HG02623 (cell line): ENCODE measurements around the gene CELF3.
"Not testable (repeated sequence)": the region's sequence is repeated elsewhere in the genome, so short reads cannot be mapped to it uniquely, and the experiment has no call there.

Experiments used
- ATAC-seq: cut with Tn5 transposase; IDR thresholded peaks from one replicate; pipeline ENCODE4 v1.9.1; 2021; ENCODE audit warnings: moderate library complexity; ENCODE audit not compliant: unreplicated experiment

The CELF3 gene

DNA sequence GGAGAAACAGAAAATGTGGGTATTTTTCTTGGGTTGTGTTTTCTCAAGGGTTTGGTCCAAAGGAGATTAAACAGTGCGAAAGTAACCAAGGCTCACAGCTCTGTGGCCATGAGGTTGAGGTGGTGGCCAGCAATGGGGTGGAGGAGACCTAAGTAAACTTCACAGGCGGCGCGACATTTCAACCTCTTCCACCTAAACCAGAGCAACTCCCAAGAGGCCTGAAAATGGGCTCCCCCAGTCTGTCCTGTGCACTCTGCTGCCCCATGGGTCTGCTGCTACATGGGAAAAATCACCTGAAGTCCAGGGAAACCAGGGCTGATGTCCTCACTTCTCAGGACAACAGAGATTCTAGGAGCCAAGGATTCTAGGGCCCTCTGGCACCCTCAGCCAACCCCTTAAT, 12.4 kb downstream of the CELF3 start:
- ATAC-seq: no peak

DNA sequence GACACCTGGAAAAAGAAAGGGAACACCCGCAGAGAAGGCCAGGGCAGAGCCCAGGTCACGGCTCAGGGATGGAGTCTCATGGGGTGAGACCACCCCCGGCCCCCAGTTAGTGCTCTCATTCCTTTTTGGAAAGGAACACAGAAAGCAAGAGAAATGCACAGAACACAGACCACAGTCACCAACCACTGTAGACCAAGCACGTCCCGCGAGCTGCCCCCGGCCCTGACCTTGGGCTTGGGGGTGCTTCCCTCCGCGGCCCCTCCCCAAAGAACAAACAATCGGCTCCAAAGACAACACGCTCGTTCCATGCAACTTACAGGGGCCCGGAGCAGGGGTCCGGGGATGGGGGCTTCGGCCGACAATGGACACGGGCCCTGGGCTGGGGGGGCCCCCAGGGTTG, 12.8 kb downstream of the CELF3 start:
- no peak for ATAC-seq

DNA sequence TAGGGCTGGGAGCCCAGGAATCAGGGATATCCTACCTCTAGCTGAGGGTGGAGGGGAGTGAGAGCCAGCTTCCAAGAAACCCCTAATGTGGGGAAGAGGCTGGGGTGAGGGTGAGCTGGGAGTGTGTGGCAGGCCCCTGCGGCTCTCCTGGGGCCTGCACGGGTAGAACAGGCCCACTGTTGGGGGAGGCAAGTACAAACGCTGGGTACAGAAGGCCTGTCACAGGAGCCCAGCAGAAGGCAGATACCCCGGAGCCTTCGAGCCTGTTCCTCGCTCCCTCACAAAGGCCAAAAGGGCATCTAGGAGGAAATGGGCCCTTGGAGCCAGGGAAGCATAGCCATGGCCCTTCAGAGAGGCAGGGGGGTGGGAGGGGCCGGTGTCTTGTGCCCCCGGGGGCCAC, 13.7 kb downstream of the CELF3 start:
- no peak for ATAC-seq

GRCh38 chr1:151701515-151701914, 15.1 kb downstream of the CELF3 start:
- no peak for ATAC-seq

- ATAC-seq: no peak
These were observed 23.4 kb downstream of the CELF3 start for GRCh38 chr1:151693057-151693651.

DNA sequence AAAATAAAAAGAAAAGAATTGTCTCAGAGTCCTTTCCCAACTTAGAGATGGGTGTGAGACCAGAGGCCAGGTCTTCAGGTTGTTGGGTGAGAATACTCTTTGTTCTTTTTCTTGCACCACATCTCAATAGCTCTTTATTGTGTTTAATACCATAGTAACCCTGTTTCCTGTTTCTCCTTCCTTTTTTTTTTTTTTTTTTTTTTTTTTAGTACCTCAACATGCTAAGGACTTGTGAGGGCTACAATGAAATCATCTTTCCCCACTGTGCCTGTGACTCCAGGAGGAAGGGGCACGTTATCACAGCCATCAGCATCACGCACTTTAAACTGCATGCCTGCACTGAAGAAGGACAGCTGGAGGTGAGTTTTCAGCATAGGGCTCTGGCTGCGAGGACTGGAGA, 24.4 kb downstream of the CELF3 start:
- no peak for ATAC-seq

DNA sequence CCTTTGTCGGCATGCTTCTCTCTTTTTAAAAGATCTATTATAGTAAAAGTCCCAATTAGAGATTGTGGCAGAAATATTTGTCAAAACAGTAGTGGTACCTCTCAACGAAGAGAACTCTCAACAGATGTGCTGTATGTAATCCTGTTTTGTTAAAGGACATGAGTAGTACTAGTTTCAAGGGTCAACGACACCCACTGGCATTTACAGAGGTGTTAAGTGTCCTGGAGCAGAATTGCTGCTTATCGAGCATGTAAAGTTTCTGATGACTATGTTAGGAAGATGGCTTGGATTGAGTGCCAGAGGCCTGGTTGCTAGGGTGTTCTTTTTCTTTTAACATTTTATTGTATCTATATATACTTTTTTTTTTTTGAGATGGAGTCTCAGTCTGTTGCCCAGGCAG, 27.1 kb downstream of the CELF3 start:
- no peak for ATAC-seq

- no peak for ATAC-seq
These were observed 30.0 kb downstream of the CELF3 start for GRCh38 chr1:151686561-151686960.

- ATAC-seq: no peak
These were observed 32.5 kb downstream of the CELF3 start for GRCh38 chr1:151684128-151684527.

DNA sequence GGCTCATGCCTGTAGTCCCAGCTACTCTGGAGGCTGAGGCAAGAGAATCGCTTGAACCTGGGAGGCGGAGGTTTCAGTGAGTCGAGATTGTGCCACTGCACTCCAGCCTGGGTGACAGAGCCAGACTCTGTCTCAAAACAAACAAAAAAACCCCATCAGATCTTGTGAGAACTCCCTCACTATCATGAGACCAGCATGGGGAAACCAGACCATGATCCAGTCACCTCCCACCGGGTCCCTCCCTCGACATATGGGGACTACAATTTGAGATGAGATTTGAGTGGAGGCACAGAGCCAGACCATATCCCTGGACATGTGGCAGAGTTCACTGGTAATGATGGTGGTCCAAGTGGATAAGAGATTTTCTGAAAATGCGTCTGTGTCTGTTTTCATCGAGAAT, 33.7 kb downstream of the CELF3 start:
- ATAC-seq: not testable (repeated sequence)

GRCh38 chr1:151681923-151682322, 34.7 kb downstream of the CELF3 start:
- no peak for ATAC-seq

DNA sequence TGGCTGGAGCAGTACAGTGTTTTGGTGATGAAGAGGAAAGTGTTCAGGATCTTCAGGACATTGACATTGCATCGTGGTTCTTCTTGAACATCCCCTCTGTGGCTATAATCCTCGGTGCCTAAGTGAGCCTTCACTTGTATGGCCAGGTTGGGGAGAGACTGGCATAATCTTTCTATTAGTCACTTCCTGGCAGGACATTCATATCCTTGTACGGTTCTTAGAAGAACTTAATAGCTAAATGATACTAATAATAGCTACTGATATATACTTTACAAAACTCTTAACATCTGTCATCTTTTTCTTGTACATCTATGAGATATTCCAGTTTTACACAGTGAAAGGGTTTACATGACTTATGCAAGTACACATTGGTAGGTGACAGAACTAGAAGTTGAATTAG, 35.8 kb downstream of the CELF3 start:
- no peak for ATAC-seq

DNA sequence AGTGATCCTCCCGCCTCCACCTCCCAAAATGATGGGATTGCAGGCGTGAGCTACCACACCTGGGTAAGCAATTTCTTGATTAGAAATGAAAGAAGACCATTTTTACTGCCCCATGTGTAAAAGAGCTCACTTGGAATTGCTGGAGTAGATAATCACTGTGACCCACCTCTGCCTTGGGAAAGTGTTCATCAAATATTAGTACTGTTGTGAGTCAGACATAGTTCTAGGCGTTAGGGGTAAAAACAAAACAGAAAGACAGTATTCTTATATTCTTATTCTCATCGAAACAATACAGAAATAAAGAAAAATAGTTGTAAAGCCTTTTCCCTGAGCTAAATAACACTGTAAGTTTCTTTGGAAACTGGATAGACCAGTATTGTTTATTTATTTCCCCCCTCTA, 36.2 kb downstream of the CELF3 start:
- ATAC-seq: no peak

DNA sequence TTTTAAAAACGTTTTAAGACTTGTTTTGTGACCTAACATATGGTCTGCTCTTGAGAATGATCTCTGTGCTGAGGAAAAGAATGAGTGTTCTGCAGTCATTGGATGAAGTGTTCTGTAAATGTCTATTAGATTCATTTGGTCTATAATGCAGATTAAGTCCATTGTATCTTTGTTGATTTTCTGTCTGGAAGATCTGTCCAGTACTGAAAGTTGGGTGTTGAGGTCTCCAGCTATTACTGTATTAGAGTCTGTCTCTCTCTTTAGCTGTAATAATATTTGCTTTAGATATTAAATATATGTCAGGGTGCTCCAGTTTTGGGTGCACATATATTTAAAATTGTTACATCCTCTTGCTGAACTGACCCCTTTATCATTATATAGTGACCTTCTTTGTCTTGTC, 43.2 kb downstream of the CELF3 start:
- no peak for ATAC-seq

GRCh38 chr1:151670036-151670675, 46.4 kb downstream of the CELF3 start:
- ATAC-seq: not testable (repeated sequence)

GRCh38 chr1:151668090-151668489, 48.5 kb downstream of the CELF3 start:
- no peak for ATAC-seq

- no peak for ATAC-seq
These were observed 54.9 kb downstream of the CELF3 start for GRCh38 chr1:151661751-151662150.

DNA sequence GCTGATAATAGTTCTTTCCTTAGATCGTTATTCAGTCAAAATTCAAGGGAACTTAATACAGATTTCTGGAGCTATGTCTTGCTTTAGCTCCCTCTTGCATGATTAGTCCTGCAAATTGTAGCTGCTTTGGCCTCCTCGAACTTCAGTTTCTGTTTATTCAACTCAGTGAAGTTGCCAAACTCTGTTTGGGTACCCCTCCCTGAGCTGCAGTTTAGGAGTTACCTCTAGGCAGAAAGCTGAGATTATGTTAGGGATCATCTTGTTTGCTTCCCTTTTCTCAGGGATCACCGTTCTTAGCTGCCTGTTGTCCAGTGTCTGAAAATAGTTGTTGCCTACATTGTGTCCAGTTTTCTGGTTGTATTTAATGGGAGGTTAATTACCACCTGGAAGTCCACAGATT, 61.2 kb downstream of the CELF3 start:
- no peak for ATAC-seq

- ATAC-seq: no peak
These were observed 63.2 kb downstream of the CELF3 start for GRCh38 chr1:151653397-151653796.
